Measurements from ENCODE around the gene CST3.

- no peak for TF ChIP-seq POLR2A (IDR thresholded peaks at IDR 0.05)
- TF ChIP-seq CTCF (IDR thresholded peaks at IDR 0.05), result no peak
Observed at GRCh38 chr20:23626040-23626620, 11.6 kb downstream of the CST3 start.
